WERI-Rb-1 (cell line): ENCODE data around the gene PLCL2.

Source experiments
- DNase-seq: peaks from one replicate; pipeline ENCODE4 v3.0.0-alpha.2; 2020
- H3K27ac ChIP-seq: fragments of 250-450 bp; sonication (Bioruptor Pico); 2 replicates; pipeline ENCODE4 v1.5.1; 2020; ENCODE audit warnings: mild to moderate bottlenecking, moderate library complexity
- H3K27me3 ChIP-seq: fragments of 250-450 bp; sonication (Bioruptor Pico); 2 replicates; pipeline ENCODE4 v1.5.1; 2021; ENCODE audit warnings: mild to moderate bottlenecking, low read depth, moderate library complexity; ENCODE audit not compliant: insufficient read depth, severe bottlenecking
- H3K36me3 ChIP-seq: fragments of 250-450 bp; sonication (Bioruptor Pico); 2 replicates; pipeline ENCODE4 v1.5.1; 2020; ENCODE audit warnings: mild to moderate bottlenecking, moderate library complexity
- H3K4me3 ChIP-seq: 2 replicates; pipeline ENCODE4 v1.5.1; 2011; ENCODE audit warnings: low read depth, mild to moderate bottlenecking, control low read depth, low read length
- H3K9me3 ChIP-seq: fragments of 250-450 bp; sonication (Bioruptor Pico); 2 replicates; pipeline ENCODE4 v1.5.1; 2021; ENCODE audit warnings: mild to moderate bottlenecking, moderate library complexity; ENCODE audit not compliant: severe bottlenecking
- TF ChIP-seq, protein P1 (sequence below): IDR thresholded peaks from 2 replicates; pipeline ENCODE4 v1.5.1; 2011; ENCODE audit warnings: low read depth, mild to moderate bottlenecking, control low read depth, inconsistent platforms, low read length

The PLCL2 gene

DNA sequence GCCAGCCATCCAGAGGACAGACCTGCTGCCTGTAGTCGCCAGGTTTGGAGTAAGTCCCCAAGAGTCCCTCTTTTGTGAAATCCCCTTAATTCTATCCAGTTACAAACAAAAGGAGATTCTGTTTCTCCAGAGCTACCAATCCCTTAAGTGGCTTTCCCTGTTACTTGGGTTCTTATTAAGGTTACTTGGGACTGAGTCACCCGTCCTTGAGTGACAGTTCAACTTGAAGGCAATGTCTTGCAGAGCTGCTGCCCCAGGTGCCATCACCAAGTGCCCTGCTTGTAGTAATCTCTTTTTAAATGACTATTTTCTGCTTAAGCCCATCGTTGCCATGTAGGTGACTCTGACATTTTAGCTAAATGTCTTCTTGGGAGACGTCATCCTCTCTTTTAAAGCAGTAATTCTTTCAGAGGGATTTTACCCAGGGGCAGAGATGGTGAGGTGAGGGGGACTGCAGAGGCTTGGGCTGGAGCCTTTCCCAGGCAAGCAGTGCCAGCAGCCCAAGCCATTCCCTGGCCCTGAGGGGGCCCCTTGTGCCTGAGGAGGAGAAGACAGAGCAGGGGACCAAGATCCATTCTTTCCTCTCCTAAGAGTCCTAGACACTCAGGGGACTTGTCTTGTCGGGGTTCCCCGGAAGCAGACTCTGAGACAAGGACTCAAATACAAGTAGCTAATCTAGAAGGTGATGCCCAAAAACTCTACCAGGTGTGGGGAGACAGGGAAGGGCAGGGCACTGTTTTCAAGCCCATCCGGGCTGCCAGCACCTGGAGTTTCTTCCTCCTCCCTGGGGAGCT, 253.7 kb downstream of the PLCL2 start:
- DNase-seq, result peak; percentile 77
- TF ChIP-seq, protein P1, sequence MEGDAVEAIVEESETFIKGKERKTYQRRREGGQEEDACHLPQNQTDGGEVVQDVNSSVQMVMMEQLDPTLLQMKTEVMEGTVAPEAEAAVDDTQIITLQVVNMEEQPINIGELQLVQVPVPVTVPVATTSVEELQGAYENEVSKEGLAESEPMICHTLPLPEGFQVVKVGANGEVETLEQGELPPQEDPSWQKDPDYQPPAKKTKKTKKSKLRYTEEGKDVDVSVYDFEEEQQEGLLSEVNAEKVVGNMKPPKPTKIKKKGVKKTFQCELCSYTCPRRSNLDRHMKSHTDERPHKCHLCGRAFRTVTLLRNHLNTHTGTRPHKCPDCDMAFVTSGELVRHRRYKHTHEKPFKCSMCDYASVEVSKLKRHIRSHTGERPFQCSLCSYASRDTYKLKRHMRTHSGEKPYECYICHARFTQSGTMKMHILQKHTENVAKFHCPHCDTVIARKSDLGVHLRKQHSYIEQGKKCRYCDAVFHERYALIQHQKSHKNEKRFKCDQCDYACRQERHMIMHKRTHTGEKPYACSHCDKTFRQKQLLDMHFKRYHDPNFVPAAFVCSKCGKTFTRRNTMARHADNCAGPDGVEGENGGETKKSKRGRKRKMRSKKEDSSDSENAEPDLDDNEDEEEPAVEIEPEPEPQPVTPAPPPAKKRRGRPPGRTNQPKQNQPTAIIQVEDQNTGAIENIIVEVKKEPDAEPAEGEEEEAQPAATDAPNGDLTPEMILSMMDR, result no peak
- Histone ChIP-seq H3K27ac (peak overlapping the region; percentile 39), H3K4me3 (no peak overlapping the region), H3K27me3 (no peaks in the 10 kb centered on the region), H3K9me3 (no peaks in the 10 kb centered on the region), H3K36me3 (no peaks in the 10 kb centered on the region)
